ENCODE results near the gene APBA2.

DNA sequence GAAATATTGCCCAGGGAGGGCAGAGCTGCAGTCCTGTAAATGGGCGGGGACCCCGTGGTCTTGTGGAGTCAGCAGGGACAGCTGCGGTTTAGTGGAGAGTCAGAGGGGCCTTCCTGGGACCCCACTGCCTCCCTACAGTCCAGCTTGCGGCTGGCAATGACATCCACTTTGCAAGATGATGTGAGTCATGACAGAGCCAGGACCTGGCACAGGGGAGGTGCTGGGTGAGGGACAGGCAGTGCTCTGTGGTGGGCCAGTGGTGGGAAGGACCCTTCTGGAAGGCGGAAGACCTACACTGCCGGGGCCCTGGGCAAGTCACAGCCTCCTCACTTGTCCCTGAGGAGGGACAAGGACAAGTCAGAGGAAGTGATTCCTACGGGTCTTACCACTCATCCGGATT is 17.8 kb downstream of the APBA2 start:
- no peak for TF ChIP-seq CTCF (IDR thresholded peaks at IDR 0.05)
- no peak for TF ChIP-seq POLR2A (IDR thresholded peaks at IDR 0.05)

Data from stomach (tissue), 4 donors.